Measurements from ENCODE around the gene GPS1. TPM values are rescaled to one million over a fixed set of nuclear protein-coding genes. Genes with fewer than 3 reads are reported as not detected.

The GPS1 gene
- total and polyA plus RNA-seq, 10 of the 15 experiments (the other 5 are each of a cell fraction or from before 2014, with no cell fraction given): 2.2 to 146 (median 77.7) TPM

- ChIA-PET POLR2A (interaction anchor here (0.6 to 0.7 kb wide), 2 partner anchors 147 to 1077 kb away, joined by 3 to 5 read pairs; no protein-coding TSS in a partner anchor), RAD21 (ENCODE audit: unreplicated experiment) (no interaction called here), CTCF (interaction anchor here (0.6 kb wide), 1 partner anchor 639 kb away, joined by 3 read pairs; no protein-coding TSS in a partner anchor), SMC1A (ENCODE audit: uncharacterized antibody, unreplicated experiment) (interaction anchor here (0.8 kb wide), 1 partner anchor 21 kb away, joined by 3 read pairs; no protein-coding TSS in a partner anchor)
- Histone ChIP-seq H3K36me3 (ENCODE audit: control insufficient read depth in 2 of 2, insufficient read depth in 2 of 2, low read length in 1 of 2) (no peaks in the 10 kb centered on the region; a peak in 1 of 4 replicates), H3K79me2 (ENCODE audit: control insufficient read depth, insufficient read depth, low read length) (no peaks in the 10 kb centered on the region), H4K20me1 (ENCODE audit: control insufficient read depth, insufficient read depth) (no peaks in the 10 kb centered on the region), H3K27ac (ENCODE audit: control insufficient read depth, insufficient read depth) (no peak overlapping the region), H3K4me1 (ENCODE audit: control insufficient read depth, insufficient read depth, low read length) (no peaks in the 10 kb centered on the region), H3K27me3 (replicated peaks in 1 of 2; ENCODE audit: control insufficient read depth in 2 of 2, insufficient read depth in 2 of 2, low read length in 1 of 2) (no peaks in the 10 kb centered on the region), H3K9me3 (replicated peaks; ENCODE audit: control insufficient read depth, insufficient read depth, low read length) (no peaks in the 10 kb centered on the region), H2AFZ (ENCODE audit: control insufficient read depth, low read depth, low read length) (no peak overlapping the region), H3K4me2 (ENCODE audit: control insufficient read depth, insufficient read depth) (no peak overlapping the region), H3K9ac (ENCODE audit: control insufficient read depth, insufficient read depth, low read length) (no peak overlapping the region), H3K4me3 (no peak overlapping the region)
- WGBS (ENCODE audit: insufficient coverage, insufficient replicate concordance, low lambda C conversion rate, missing lambda C conversion rate): 90% methylated on average over 6 of the region's 6 CpGs
- no peak for ATAC-seq
- in situ Hi-C loops (cut with MboI) (no loop called here), intact Hi-C loops (cut with micrococcal nuclease; ENCODE audit: unreplicated experiment) (no loop called here)
- no peak for TF ChIP-seq PKNOX1 (IDR thresholded peaks at IDR 0.05)
- no peak for TF ChIP-seq RELA (IDR thresholded peaks at IDR 0.05; ENCODE audit: borderline replicate concordance, partially characterized antibody)
- TF ChIP-seq ATF3 (IDR thresholded peaks at IDR 0.05; ENCODE audit: borderline replicate concordance, extremely low read depth, low read depth, low read length): no peak
- no peak for TF ChIP-seq SUZ12 (IDR thresholded peaks at IDR 0.05; ENCODE audit: unreplicated experiment)
- FAIRE-seq: no peak
- no peak for DNase-seq (ENCODE audit: low read depth, low spot score)
- no TSS peak for BruUV-seq (replicated peaks)
Measured at GRCh38 chr17:82072827-82073226, 21.1 kb downstream of the GPS1 start.

DNA sequence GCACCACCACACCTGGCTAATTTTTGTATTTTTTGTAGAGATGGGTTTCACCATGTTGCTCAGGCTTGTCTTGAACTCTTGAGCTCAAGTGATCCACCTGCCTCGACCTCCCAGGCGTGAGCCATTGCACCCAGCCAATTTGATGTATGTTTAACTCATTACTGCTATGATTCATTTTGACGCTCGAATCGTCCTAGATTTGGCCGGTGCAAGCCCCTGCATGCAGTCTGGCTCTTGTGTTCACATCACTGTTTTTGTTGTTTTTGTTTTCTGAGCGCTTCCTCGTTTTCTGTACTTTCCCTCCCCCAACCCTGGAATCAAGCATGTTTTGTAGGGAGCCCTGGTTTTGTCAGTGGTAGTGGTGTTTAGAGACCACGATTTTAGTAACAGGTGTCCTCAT is 21.7 kb downstream of the GPS1 start:
- ChIA-PET RAD21 (ENCODE audit: unreplicated experiment) (no interaction called here), CTCF (interaction anchor here (0.6 kb wide), 1 partner anchor 639 kb away, joined by 3 read pairs; no protein-coding TSS in a partner anchor), SMC1A (ENCODE audit: uncharacterized antibody, unreplicated experiment) (no interaction called here), POLR2A (interaction anchor here (0.7 kb wide), 1 partner anchor 1076 kb away, joined by 3 read pairs; no protein-coding TSS in a partner anchor)
- TF ChIP-seq ZNF274 (IDR thresholded peaks at IDR 0.05; ENCODE audit: insufficient read depth, insufficient read length) (no peak), TCF12 (IDR thresholded peaks at IDR 0.05; ENCODE audit: low read depth, low read length) (no peak), BMI1 (IDR thresholded peaks at IDR 0.05; ENCODE audit: borderline replicate concordance) (no peak), CHD2 (IDR thresholded peaks at IDR 0.05; ENCODE audit: borderline replicate concordance, low read depth, low read length) (no peak), WRNIP1 (IDR thresholded peaks at IDR 0.05; ENCODE audit: borderline replicate concordance, low read depth, low read length) (no peak), CREM (IDR thresholded peaks at IDR 0.05; ENCODE audit: low read depth) (no peak), LARP7 (IDR thresholded peaks at IDR 0.05) (no peak)
- no peak overlapping the region for H3K9ac ChIP-seq (ENCODE audit: control insufficient read depth, insufficient read depth, low read length)
- no peak for FAIRE-seq
- H3K79me2 ChIP-seq (ENCODE audit: control insufficient read depth, insufficient read depth, low read length): no peaks in the 10 kb centered on the region
- H3K27ac ChIP-seq (ENCODE audit: control insufficient read depth, insufficient read depth): no peak overlapping the region
- H3K27me3 ChIP-seq (replicated peaks in 1 of 2; ENCODE audit: control insufficient read depth in 2 of 2, insufficient read depth in 2 of 2, low read length in 1 of 2): no peaks in the 10 kb centered on the region
- H3K9me3 ChIP-seq (replicated peaks; ENCODE audit: control insufficient read depth, insufficient read depth, low read length): no peaks in the 10 kb centered on the region
- no peak overlapping the region for H3K4me2 ChIP-seq (ENCODE audit: control insufficient read depth, insufficient read depth)
- no TSS peak for BruUV-seq (replicated peaks)
- 49% methylated on average over 9 of the region's 9 CpGs for WGBS (ENCODE audit: insufficient coverage, insufficient replicate concordance, low lambda C conversion rate, missing lambda C conversion rate)
- in situ Hi-C loops (cut with MboI): no loop called here
- no peak overlapping the region for H3K4me3 ChIP-seq
- no peaks in the 10 kb centered on the region for H4K20me1 ChIP-seq (ENCODE audit: control insufficient read depth, insufficient read depth)
- intact Hi-C loops (cut with micrococcal nuclease; ENCODE audit: unreplicated experiment): no loop called here
- H2AFZ ChIP-seq (ENCODE audit: control insufficient read depth, low read depth, low read length): no peak overlapping the region
- DNase-seq (ENCODE audit: low read depth, low spot score): no peak
- no peaks in the 10 kb centered on the region; a peak in 1 of 4 replicates for H3K36me3 ChIP-seq (ENCODE audit: control insufficient read depth in 2 of 2, insufficient read depth in 2 of 2, low read length in 1 of 2)
- no peaks in the 10 kb centered on the region for H3K4me1 ChIP-seq (ENCODE audit: control insufficient read depth, insufficient read depth, low read length)
- ATAC-seq: no peak
